ENCODE results near the gene SLC25A6. TPM values are rescaled to one million over a fixed set of nuclear protein-coding genes. Genes with fewer than 3 reads are reported as not detected.

The SLC25A6 gene
- polyA plus RNA-seq, 1 of the 3 experiments (the other 2 are of a cell fraction), result 981 TPM

- H3K4me2 ChIP-seq, result no peak overlapping the region
- H3K27me3 ChIP-seq (ENCODE audit: insufficient read depth), result no peaks in the 10 kb centered on the region
- H4K20me1 ChIP-seq (ENCODE audit: insufficient read depth), result no peaks in the 10 kb centered on the region
- H3K4me3 ChIP-seq (ENCODE audit: low read depth in 2 of 2, low read length in 1 of 2), result no peak overlapping the region
- DNase-seq, result no peak
- POLR2A ChIA-PET, result no interaction called here
- TF ChIP-seq SIN3A (IDR thresholded peaks at IDR 0.05; ENCODE audit: borderline replicate concordance, low read depth, low read length), result no peak
- TF ChIP-seq NRF1 (IDR thresholded peaks at IDR 0.05; ENCODE audit: low read depth, low read length), result no peak
- no peak for TF ChIP-seq IRF3 (IDR thresholded peaks at IDR 0.05; ENCODE audit: low read depth, low read length)
- no peak for TF ChIP-seq MAX (IDR thresholded peaks at IDR 0.05; ENCODE audit: low read depth)
- no peak for TF ChIP-seq USF2 (IDR thresholded peaks at IDR 0.05; ENCODE audit: borderline replicate concordance, low read depth, low read length)
- TF ChIP-seq USF1 (IDR thresholded peaks at IDR 0.05; ENCODE audit: borderline replicate concordance, low read depth), result no peak
- no peak for TF ChIP-seq GABPA (IDR thresholded peaks at IDR 0.05; ENCODE audit: low read depth)
- TF ChIP-seq, protein P1, sequence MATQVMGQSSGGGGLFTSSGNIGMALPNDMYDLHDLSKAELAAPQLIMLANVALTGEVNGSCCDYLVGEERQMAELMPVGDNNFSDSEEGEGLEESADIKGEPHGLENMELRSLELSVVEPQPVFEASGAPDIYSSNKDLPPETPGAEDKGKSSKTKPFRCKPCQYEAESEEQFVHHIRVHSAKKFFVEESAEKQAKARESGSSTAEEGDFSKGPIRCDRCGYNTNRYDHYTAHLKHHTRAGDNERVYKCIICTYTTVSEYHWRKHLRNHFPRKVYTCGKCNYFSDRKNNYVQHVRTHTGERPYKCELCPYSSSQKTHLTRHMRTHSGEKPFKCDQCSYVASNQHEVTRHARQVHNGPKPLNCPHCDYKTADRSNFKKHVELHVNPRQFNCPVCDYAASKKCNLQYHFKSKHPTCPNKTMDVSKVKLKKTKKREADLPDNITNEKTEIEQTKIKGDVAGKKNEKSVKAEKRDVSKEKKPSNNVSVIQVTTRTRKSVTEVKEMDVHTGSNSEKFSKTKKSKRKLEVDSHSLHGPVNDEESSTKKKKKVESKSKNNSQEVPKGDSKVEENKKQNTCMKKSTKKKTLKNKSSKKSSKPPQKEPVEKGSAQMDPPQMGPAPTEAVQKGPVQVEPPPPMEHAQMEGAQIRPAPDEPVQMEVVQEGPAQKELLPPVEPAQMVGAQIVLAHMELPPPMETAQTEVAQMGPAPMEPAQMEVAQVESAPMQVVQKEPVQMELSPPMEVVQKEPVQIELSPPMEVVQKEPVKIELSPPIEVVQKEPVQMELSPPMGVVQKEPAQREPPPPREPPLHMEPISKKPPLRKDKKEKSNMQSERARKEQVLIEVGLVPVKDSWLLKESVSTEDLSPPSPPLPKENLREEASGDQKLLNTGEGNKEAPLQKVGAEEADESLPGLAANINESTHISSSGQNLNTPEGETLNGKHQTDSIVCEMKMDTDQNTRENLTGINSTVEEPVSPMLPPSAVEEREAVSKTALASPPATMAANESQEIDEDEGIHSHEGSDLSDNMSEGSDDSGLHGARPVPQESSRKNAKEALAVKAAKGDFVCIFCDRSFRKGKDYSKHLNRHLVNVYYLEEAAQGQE (IDR thresholded peaks at IDR 0.05; ENCODE audit: low read depth, low read length), result no peak
- TF ChIP-seq GATA2 (CRISPR knock-in tag; IDR thresholded peaks at IDR 0.05), result no peak
- TF ChIP-seq EZH2phosphoT487 (IDR thresholded peaks at IDR 0.05; ENCODE audit: borderline replicate concordance, low read depth), result no peak
- TF ChIP-seq FOSL2 (IDR thresholded peaks at IDR 0.05; ENCODE audit: borderline replicate concordance, low read depth), result no peak
- TF ChIP-seq SMC3 (IDR thresholded peaks at IDR 0.05; ENCODE audit: low read depth, low read length), result no peak
- TF ChIP-seq, protein P2, sequence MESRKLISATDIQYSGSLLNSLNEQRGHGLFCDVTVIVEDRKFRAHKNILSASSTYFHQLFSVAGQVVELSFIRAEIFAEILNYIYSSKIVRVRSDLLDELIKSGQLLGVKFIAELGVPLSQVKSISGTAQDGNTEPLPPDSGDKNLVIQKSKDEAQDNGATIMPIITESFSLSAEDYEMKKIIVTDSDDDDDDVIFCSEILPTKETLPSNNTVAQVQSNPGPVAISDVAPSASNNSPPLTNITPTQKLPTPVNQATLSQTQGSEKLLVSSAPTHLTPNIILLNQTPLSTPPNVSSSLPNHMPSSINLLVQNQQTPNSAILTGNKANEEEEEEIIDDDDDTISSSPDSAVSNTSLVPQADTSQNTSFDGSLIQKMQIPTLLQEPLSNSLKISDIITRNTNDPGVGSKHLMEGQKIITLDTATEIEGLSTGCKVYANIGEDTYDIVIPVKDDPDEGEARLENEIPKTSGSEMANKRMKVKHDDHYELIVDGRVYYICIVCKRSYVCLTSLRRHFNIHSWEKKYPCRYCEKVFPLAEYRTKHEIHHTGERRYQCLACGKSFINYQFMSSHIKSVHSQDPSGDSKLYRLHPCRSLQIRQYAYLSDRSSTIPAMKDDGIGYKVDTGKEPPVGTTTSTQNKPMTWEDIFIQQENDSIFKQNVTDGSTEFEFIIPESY (IDR thresholded peaks at IDR 0.05; ENCODE audit: borderline replicate concordance, low read depth), result no peak
- no peak for TF ChIP-seq CHD2 (IDR thresholded peaks at IDR 0.05; ENCODE audit: low read length, partially characterized antibody)
- no peak overlapping the region for H3K9ac ChIP-seq
- WGBS (ENCODE audit: low lambda C conversion rate), result 86% methylated on average over 10 of the region's 20 CpGs
- H2AFZ ChIP-seq (ENCODE audit: low read depth), result no peak overlapping the region
- H3K27ac ChIP-seq (ENCODE audit: low read depth in 2 of 2, low read length in 1 of 2), result no peak overlapping the region
- no peaks in the 10 kb centered on the region for H3K79me2 ChIP-seq (ENCODE audit: insufficient read depth)
- H3K36me3 ChIP-seq (replicated peaks in 1 of 2; ENCODE audit: control insufficient read depth in 1 of 2, insufficient read depth in 2 of 2, low read length in 1 of 2), result peaks cover 6 to 23% of the 10 kb centered on the region in 2 experiments
- CTCF ChIA-PET, result no interaction called here
- H3K9me2 ChIP-seq, result no peaks in the 10 kb centered on the region
- no peaks in the 10 kb centered on the region for H3K9me3 ChIP-seq
- H3K4me1 ChIP-seq (ENCODE audit: control insufficient read depth in 1 of 2, insufficient read depth in 2 of 2, low read depth in 1 of 2, low read length in 1 of 2), result no peaks in the 10 kb centered on the region
- peaks cover 9% of the 10 kb centered on the region for H3F3A ChIP-seq (replicated peaks; ENCODE audit: insufficient read depth)
Observed at GRCh38 chrX:1417921-1418771, 26.2 kb upstream of the SLC25A6 start.

Measured in SK-N-SH (cell line).